H7 (cell line): ENCODE results near the gene GRAMD1A. TPM values are rescaled to one million over a fixed set of nuclear protein-coding genes. Genes with fewer than 3 reads are reported as not detected.
A peak's percentile ranks its signal among the peaks of the same experiment; 100 is the strongest.
"Not testable (repeated sequence)": the region's sequence is repeated elsewhere in the genome, so short reads cannot be mapped to it uniquely, and the experiment has no call there.

Experiments used
- DNase-seq: peaks from one replicate; pipeline ENCODE4 v3.0.0; 2012
- H3K27me3 ChIP-seq: 2 replicates; pipeline ENCODE4 v1.6.0; 2011; ENCODE audit warnings: mild to moderate bottlenecking, low read length; ENCODE audit not compliant: control insufficient read depth, insufficient read depth
- H3K36me3 ChIP-seq: replicated peaks from 2 replicates; pipeline ENCODE4 v1.5.1; 2011; ENCODE audit warnings: low read length; ENCODE audit not compliant: control insufficient read depth, insufficient read depth
- H3K4me3 ChIP-seq: 2 replicates; pipeline ENCODE4 v1.5.1; 2011; ENCODE audit warnings: low read depth, mild to moderate bottlenecking, control low read depth, low read length, moderate library complexity; ENCODE audit not compliant: insufficient read depth
- total RNA-seq: library from RNA; depleted of rRNA; stranded (reverse); fragments of >200 nt; shearing (Covaris generic); gene quantifications from 2 replicates; pipeline ENCODE4 v1.2.3, GENCODE V29; 2014; rRNA removed

Gene GRAMD1A
- 110 and 138 TPM in 2 replicates for total RNA-seq

- Histone ChIP-seq H3K4me3 (peak within 1 kb of the TSS; percentile 94), H3K27me3 (no peaks in the 10 kb centered on the region), H3K36me3 (peaks cover 13% of the 10 kb centered on the region)
- peak; percentile 99 for DNase-seq
Measured at GRCh38 chr19:34999498-35000337, at the start of gene GRAMD1A. TSS of gene GRAMD1A (plus strand) at chr19:35000323. CDS start at chr19:35000479, 156 bp downstream.

GRCh38 chr19:34953092-34953491, 47.0 kb upstream of the GRAMD1A start:
- Histone ChIP-seq H3K27me3 (no peaks in the 10 kb centered on the region), H3K4me3 (no peak overlapping the region), H3K36me3 (peaks cover 4% of the 10 kb centered on the region)
- DNase-seq, result no peak

- Histone ChIP-seq H3K4me3 (no peak overlapping the region), H3K36me3 (peaks cover 22% of the 10 kb centered on the region), H3K27me3 (no peaks in the 10 kb centered on the region; the same call in 1 of the 2 replicates)
- DNase-seq, result no peak
Measured at GRCh38 chr19:34957830-34958751, 42.0 kb upstream of the GRAMD1A start.

GRCh38 chr19:34959021-34959420, 41.1 kb upstream of the GRAMD1A start:
- DNase-seq, result no peak
- H3K27me3 ChIP-seq, result no peaks in the 10 kb centered on the region; the same call in none of the 2 replicates
- H3K4me3 ChIP-seq, result no peak overlapping the region
- peaks cover 22% of the 10 kb centered on the region for H3K36me3 ChIP-seq

- Histone ChIP-seq H3K4me3 (no peak overlapping the region), H3K27me3 (no peaks in the 10 kb centered on the region; the same call in none of the 2 replicates), H3K36me3 (peaks cover 22% of the 10 kb centered on the region)
- DNase-seq, result no peak
Measured at GRCh38 chr19:34960103-34960805, 39.9 kb upstream of the GRAMD1A start.

- H3K36me3 ChIP-seq, result peaks cover 22% of the 10 kb centered on the region
- no peaks in the 10 kb centered on the region; the same call in none of the 2 replicates for H3K27me3 ChIP-seq
- DNase-seq, result no peak
- no peak overlapping the region for H3K4me3 ChIP-seq
Measured at GRCh38 chr19:34960940-34961679, 39.0 kb upstream of the GRAMD1A start.

GRCh38 chr19:34961775-34962686, 38.1 kb upstream of the GRAMD1A start:
- DNase-seq, result no peak
- peaks cover 22% of the 10 kb centered on the region for H3K36me3 ChIP-seq

GRCh38 chr19:34962687-34963572, 37.2 kb upstream of the GRAMD1A start:
- Histone ChIP-seq H3K36me3 (peaks cover 20% of the 10 kb centered on the region), H3K4me3 (peak overlapping the region; percentile 93), H3K27me3 (no peaks in the 10 kb centered on the region; the same call in none of the 2 replicates)
- peak; percentile 37 for DNase-seq

More at GRCh38 chr19:34961775-34962686, 38.1 kb upstream of the GRAMD1A start:
- H3K4me3 ChIP-seq, result peak overlapping the region; percentile 93; the same call in 1 of the 2 replicates
- H3K27me3 ChIP-seq, result no peaks in the 10 kb centered on the region; the same call in none of the 2 replicates

GRCh38 chr19:34963573-34964406, 36.3 kb upstream of the GRAMD1A start, which contains the start of gene ZNF792:
TSS of gene ZNF792 (minus strand) at chr19:34964229. CDS start at chr19:34963662, 567 bp downstream.
- H3K27me3 ChIP-seq, result no peaks in the 10 kb centered on the region; the same call in none of the 2 replicates
- H3K4me3 ChIP-seq, result peak within 1 kb of the TSS; percentile 93
- peaks cover 12% of the 10 kb centered on the region for H3K36me3 ChIP-seq
- peak; percentile 91 for DNase-seq

GRCh38 chr19:34964598-34964997, 35.5 kb upstream of the GRAMD1A start:
- DNase-seq, result no peak
- no peaks in the 10 kb centered on the region; the same call in none of the 2 replicates for H3K27me3 ChIP-seq
- peak overlapping the region; percentile 93; the same call in 1 of the 2 replicates for H3K4me3 ChIP-seq
- peaks cover 5% of the 10 kb centered on the region for H3K36me3 ChIP-seq

GRCh38 chr19:34965505-34965904, 34.6 kb upstream of the GRAMD1A start:
- not testable (repeated sequence) for H3K27me3 ChIP-seq, H3K4me3 ChIP-seq, H3K36me3 ChIP-seq, DNase-seq
